Activated CD8-positive, alpha-beta memory T cell treated with anti-CD3 and anti-CD28 coated beads for 1 hour (primary cell): ENCODE measurements around the gene FRMD4A.

Source experiments
- DNase-seq, 2 donors: peaks; one replicate each; pipeline ENCODE4 v3.0.0-alpha.2; 2020; ENCODE audit warnings: low read depth in 1 of 2; ENCODE audit errors: extremely low read depth in 1 of 2

FRMD4A gene

GRCh38 chr10:14195433-14195832, 135.3 kb downstream of the FRMD4A start:
- DNase-seq, result no peak

- no peak for DNase-seq
These were observed 138.0 kb downstream of the FRMD4A start for GRCh38 chr10:14192746-14193145.

GRCh38 chr10:14191871-14192270, 138.9 kb downstream of the FRMD4A start:
- DNase-seq, result no peak

- no peak for DNase-seq
These were observed 139.3 kb downstream of the FRMD4A start for GRCh38 chr10:14191407-14191806.

- no peak for DNase-seq
These were observed 140.0 kb downstream of the FRMD4A start for GRCh38 chr10:14190702-14191101.

- DNase-seq, result no peak
These were observed 144.5 kb downstream of the FRMD4A start for GRCh38 chr10:14186245-14186644.

- no peak for DNase-seq
These were observed 145.2 kb downstream of the FRMD4A start for GRCh38 chr10:14185316-14186045.

GRCh38 chr10:14184841-14185315, 145.8 kb downstream of the FRMD4A start:
- no peak for DNase-seq

GRCh38 chr10:14182781-14183180, 147.9 kb downstream of the FRMD4A start:
- no peak for DNase-seq

GRCh38 chr10:14181567-14181936, 149.2 kb downstream of the FRMD4A start:
- no peak for DNase-seq

- no peak for DNase-seq
These were observed 149.7 kb downstream of the FRMD4A start for GRCh38 chr10:14180911-14181566.

- no peak for DNase-seq
These were observed 151.5 kb downstream of the FRMD4A start for GRCh38 chr10:14179251-14179650.

- DNase-seq, result no peak
These were observed 156.8 kb downstream of the FRMD4A start for GRCh38 chr10:14173706-14174594.

GRCh38 chr10:14173391-14173705, 157.4 kb downstream of the FRMD4A start:
- no peak for DNase-seq

- no peak for DNase-seq
These were observed 158.3 kb downstream of the FRMD4A start for GRCh38 chr10:14172336-14172950.

GRCh38 chr10:14171336-14171735, 159.4 kb downstream of the FRMD4A start:
- no peak for DNase-seq

GRCh38 chr10:14163377-14164086, 167.2 kb downstream of the FRMD4A start:
- no peak for DNase-seq

GRCh38 chr10:14162629-14163344, 167.9 kb downstream of the FRMD4A start:
- DNase-seq, result no peak

GRCh38 chr10:14162061-14162460, 168.7 kb downstream of the FRMD4A start:
- DNase-seq, result no peak

GRCh38 chr10:14160299-14160698, 170.4 kb downstream of the FRMD4A start:
- DNase-seq, result no peak
